Sigmoid colon (tissue), 7 donors: ENCODE measurements around the gene ZBTB1. TPM values are rescaled to one million over a fixed set of nuclear protein-coding genes. Genes with fewer than 3 reads are reported as not detected.
A peak's percentile ranks its signal among the peaks of the same experiment; 100 is the strongest.

Experiments
- DNase-seq: peaks from one replicate; pipeline ENCODE4 v3.0.0-alpha.2; 2019
- H3K27ac ChIP-seq, 4 donors: fragments of 200-600 bp; sonication (generic); one replicate each; pipeline ENCODE4 v1.5.1; 2016 to 2019; ENCODE audit warnings: mild to moderate bottlenecking in 1 of 4
- H3K27me3 ChIP-seq, 3 donors: fragments of 200-600 bp; sonication (generic); one replicate each; pipeline ENCODE4 v1.5.1; 2019; ENCODE audit warnings: mild to moderate bottlenecking in 1 of 3
- H3K36me3 ChIP-seq, 4 donors: fragments of 200-600 bp; sonication (generic); one replicate each; pipeline ENCODE4 v1.5.1; 2016 to 2019
- H3K4me1 ChIP-seq, 4 donors: fragments of 200-600 bp; sonication (generic); one replicate each; pipeline ENCODE4 v1.5.1; 2017 to 2019
- H3K4me3 ChIP-seq, 4 donors: fragments of 200-600 bp; sonication (generic); one replicate each; pipeline ENCODE4 v1.5.1; 2017 to 2019; ENCODE audit warnings: mild to moderate bottlenecking in 2 of 4, moderate library complexity in 1 of 4
- H3K9me3 ChIP-seq, 4 donors: fragments of 200-600 bp in 3 of 4; sonication (generic) in 3 of 4; one replicate each; pipeline versions ENCODE4 v1.5.1 to v1.6.1; 2013 to 2019
- CTCF ChIP-seq, 4 experiments: fragments of 450-650 bp in 3 of 4; fragments of 200-600 bp in 1 of 4; IDR thresholded peaks; one replicate each; pipeline ENCODE4 v1.5.1; 2016 to 2019; ENCODE audit warnings: antibody characterized with exemption in 4 of 4, mild to moderate bottlenecking in 3 of 4, moderate library complexity in 2 of 4
- EP300 ChIP-seq, 4 donors: sonication (generic); formaldehyde crosslinking; IDR thresholded peaks; one replicate each; pipeline ENCODE4 v1.6.1; 2017; ENCODE audit warnings: antibody characterized with exemption in 4 of 4
- POLR2A ChIP-seq, 2 donors: fragments of 450-650 bp; IDR thresholded peaks; one replicate each; pipeline ENCODE4 v1.6.1; 2016; ENCODE audit warnings: antibody characterized with exemption in 2 of 2, mild to moderate bottlenecking in 2 of 2, moderate library complexity in 2 of 2
- POLR2AphosphoS5 ChIP-seq, 4 donors: sonication (generic); formaldehyde crosslinking; IDR thresholded peaks; one replicate each; pipeline ENCODE4 v1.6.1; 2017; ENCODE audit warnings: antibody characterized with exemption in 4 of 4
- WGBS, 2 donors: extraction: QIAGEN DNeasy Blood & Tissue Kit; methylation state at CpG; one replicate each; pipeline ENCODE4 v1.1.7; 2013; 5-methylcytosine and 5-hydroxymethylcytosine counted together
- intact Hi-C: fragments of 100-400 bp; cut with DNase I; formaldehyde crosslinking; loops from one replicate; pipeline ENCODE4 v1.15.1; 2023
- polyA plus RNA-seq, 3 donors: library from polyadenylated mRNA; stranded (reverse); fragments of 200-250 nt; gene quantifications; one replicate each; pipeline ENCODE4 v1.2.3, GENCODE V29; 2013
- total RNA-seq, 4 donors: library from RNA; depleted of rRNA; stranded (reverse); fragments of >200 nt; gene quantifications; one replicate each; pipeline ENCODE4 v1.1.0, GENCODE V29; 2016
- donor health status: healthy with polysubstance abuse.
- donor health status: Bipolar disorder and iron deficiency.
- donor health status: healthy.

Gene ZBTB1
- total RNA-seq (10 to 100 TPM; 37.2 to 52.9 (median 45.3) TPM), polyA plus RNA-seq (10 to 100 TPM in 1 of 3 donors, 1 to 10 TPM in 2; 6.0 to 17.4 (median 9.6) TPM)

GRCh38 chr14:64504310-64504896 lies at the start of gene ZBTB1:
Gene ZBTB1, plus strand, starts transcription at chr14:64504770. Its CDS starts 16,735 bp downstream, at chr14:64521505.
- H3K27ac ChIP-seq = peak within 1 kb of the TSS; percentile 99 to 100 (median 99)
- 0% methylated on average over 63 of the region's 63 CpGs for WGBS, 2 donors
- no peaks in the 10 kb centered on the region for H3K27me3 ChIP-seq
- intact Hi-C loops = loop anchor here (5.0 kb wide), 2 partner anchors 117 to 203 kb away; partner anchors contain the start of gene MTHFD1
- H3K4me3 ChIP-seq = peak within 1 kb of the TSS; percentile 71 to 88 (median 78)
- TF ChIP-seq CTCF (IDR thresholded peaks at IDR 0.05) (no peak), EP300 (IDR thresholded peaks at IDR 0.05) (no peak), POLR2AphosphoS5 (IDR thresholded peaks at IDR 0.05) (peak in 3 of 4 donors; percentile 79 to 91 (median 85)), POLR2A (IDR thresholded peaks at IDR 0.05) (peak; percentile 47 to 55)
- peak; percentile 93 for DNase-seq
- H3K36me3 ChIP-seq = no peaks in the 10 kb centered on the region
- H3K4me1 ChIP-seq = peaks cover 0 to 62% (median 54%) of the 10 kb centered on the region in 4 donors
- H3K9me3 ChIP-seq = no peaks in the 10 kb centered on the region

- DNase-seq = no peak
- intact Hi-C loops = loop anchor here (10.0 kb wide), 1 partner anchor 115 kb away; no protein-coding TSS in a partner anchor
- Histone ChIP-seq H3K36me3 (peaks cover 0 to 15% (median 1%) of the 10 kb centered on the region in 4 donors), H3K9me3 (no peaks in the 10 kb centered on the region), H3K27ac (no peak overlapping the region), H3K4me1 (peaks cover 0 to 1% (median under 1%) of the 10 kb centered on the region in 4 donors), H3K27me3 (no peaks in the 10 kb centered on the region), H3K4me3 (no peak overlapping the region)
- WGBS, 2 donors = 71 to 73% methylated on average over 4 of the region's 4 CpGs
- no peak for TF ChIP-seq POLR2AphosphoS5 (IDR thresholded peaks at IDR 0.05)
- no peak for TF ChIP-seq CTCF (IDR thresholded peaks at IDR 0.05)
- no peak for TF ChIP-seq POLR2A (IDR thresholded peaks at IDR 0.05)
- TF ChIP-seq EP300 (IDR thresholded peaks at IDR 0.05) = no peak
Observed at GRCh38 chr14:64459405-64460136, 45.0 kb upstream of the ZBTB1 start.

- no peak for TF ChIP-seq POLR2AphosphoS5 (IDR thresholded peaks at IDR 0.05)
- no peak for TF ChIP-seq POLR2A (IDR thresholded peaks at IDR 0.05)
- no peak for TF ChIP-seq EP300 (IDR thresholded peaks at IDR 0.05)
- no peak for TF ChIP-seq CTCF (IDR thresholded peaks at IDR 0.05)
- H3K4me3 ChIP-seq = no peak overlapping the region
- H3K9me3 ChIP-seq = no peaks in the 10 kb centered on the region
- no peak for DNase-seq
- peaks cover 0 to 11% (median 5%) of the 10 kb centered on the region in 4 donors for H3K4me1 ChIP-seq
- WGBS, 2 donors = 85 to 87% methylated on average over 3 of the region's 3 CpGs
- H3K27ac ChIP-seq = no peak overlapping the region
- H3K27me3 ChIP-seq = no peaks in the 10 kb centered on the region
- no peaks in the 10 kb centered on the region for H3K36me3 ChIP-seq
- intact Hi-C loops = loop anchor here (10.0 kb wide), 1 partner anchor 116 kb away; no protein-coding TSS in a partner anchor
Observed at GRCh38 chr14:64461221-64461620, 43.3 kb upstream of the ZBTB1 start.

- Histone ChIP-seq H3K4me1 (peaks cover 0 to 14% (median 6%) of the 10 kb centered on the region in 4 donors), H3K27me3 (no peaks in the 10 kb centered on the region), H3K36me3 (no peaks in the 10 kb centered on the region), H3K9me3 (no peaks in the 10 kb centered on the region), H3K4me3 (no peak overlapping the region), H3K27ac (no peak overlapping the region)
- no peak for DNase-seq
- 83 to 92% methylated on average over 2 of the region's 2 CpGs for WGBS, 2 donors
- intact Hi-C loops = loop anchor here (10.0 kb wide), 1 partner anchor 118 kb away; no protein-coding TSS in a partner anchor
- TF ChIP-seq POLR2AphosphoS5 (IDR thresholded peaks at IDR 0.05) = no peak
- TF ChIP-seq CTCF (IDR thresholded peaks at IDR 0.05) = no peak
- no peak for TF ChIP-seq EP300 (IDR thresholded peaks at IDR 0.05)
- TF ChIP-seq POLR2A (IDR thresholded peaks at IDR 0.05) = no peak
Observed at GRCh38 chr14:64463195-64463594, 41.4 kb upstream of the ZBTB1 start.
